SK-N-MC (cell line): ENCODE results near the gene ZBTB39.

ENCODE experiments used
- DNase-seq: peaks from one replicate; pipeline ENCODE4 v3.0.0-alpha.2; 2011; ENCODE audit warnings: low read depth, low spot score
- H3K27ac ChIP-seq: fragments of 200-600 bp; sonication (generic); 2 replicates; pipeline ENCODE4 v1.5.1; 2016; ENCODE audit warnings: mixed run types
- H3K36me3 ChIP-seq: fragments of 200-600 bp; sonication (generic); 2 replicates; pipeline ENCODE4 v1.6.1; 2017; ENCODE audit warnings: antibody characterized with exemption, low read length, mixed read lengths; ENCODE audit not compliant: insufficient read depth
- H3K4me3 ChIP-seq: fragments of 200-600 bp; sonication (generic); 2 replicates; pipeline ENCODE4 v1.5.1; 2016
- H3K9ac ChIP-seq: fragments of 200-600 bp; sonication (generic); 2 replicates; pipeline ENCODE4 v1.8.0; 2017; ENCODE audit warnings: mixed run types, mixed read lengths; ENCODE audit not compliant: insufficient read length
- H3K9me3 ChIP-seq: fragments of 200-600 bp; sonication (generic); 2 replicates; pipeline ENCODE4 v1.6.1; 2017; ENCODE audit warnings: low read depth, mild to moderate bottlenecking, antibody characterized with exemption, low read length, moderate library complexity, mixed read lengths
- EZH2 ChIP-seq: fragments of 200-600 bp; sonication (generic); IDR thresholded peaks from one replicate; pipeline ENCODE4 v1.6.1; 2017; ENCODE audit warnings: antibody characterized with exemption
- FOXP2 ChIP-seq: optimal IDR thresholded peaks from 2 replicates; pipeline ENCODE3; 2011; ENCODE audit warnings: mild to moderate bottlenecking, moderate library complexity; ENCODE audit not compliant: insufficient read depth; ENCODE audit errors: extremely low read length, control extremely low read depth
- POLR2AphosphoS5 ChIP-seq: IDR thresholded peaks from 2 replicates; pipeline ENCODE4 v1.6.1; 2012; ENCODE audit warnings: mild to moderate bottlenecking, low read depth, low read length, borderline replicate concordance

The ZBTB39 gene

GRCh38 chr12:57047981-57048380 lies 41.6 kb upstream of the ZBTB39 start:
- no peak overlapping the region for H3K4me3 ChIP-seq
- H3K9me3 ChIP-seq: no peaks in the 10 kb centered on the region
- no peak for DNase-seq
- no peak overlapping the region for H3K27ac ChIP-seq
- H3K9ac ChIP-seq: no peak overlapping the region
- H3K36me3 ChIP-seq: no peaks in the 10 kb centered on the region
- TF ChIP-seq FOXP2 (no peak), POLR2AphosphoS5 (no peak), EZH2 (no peak)

DNA sequence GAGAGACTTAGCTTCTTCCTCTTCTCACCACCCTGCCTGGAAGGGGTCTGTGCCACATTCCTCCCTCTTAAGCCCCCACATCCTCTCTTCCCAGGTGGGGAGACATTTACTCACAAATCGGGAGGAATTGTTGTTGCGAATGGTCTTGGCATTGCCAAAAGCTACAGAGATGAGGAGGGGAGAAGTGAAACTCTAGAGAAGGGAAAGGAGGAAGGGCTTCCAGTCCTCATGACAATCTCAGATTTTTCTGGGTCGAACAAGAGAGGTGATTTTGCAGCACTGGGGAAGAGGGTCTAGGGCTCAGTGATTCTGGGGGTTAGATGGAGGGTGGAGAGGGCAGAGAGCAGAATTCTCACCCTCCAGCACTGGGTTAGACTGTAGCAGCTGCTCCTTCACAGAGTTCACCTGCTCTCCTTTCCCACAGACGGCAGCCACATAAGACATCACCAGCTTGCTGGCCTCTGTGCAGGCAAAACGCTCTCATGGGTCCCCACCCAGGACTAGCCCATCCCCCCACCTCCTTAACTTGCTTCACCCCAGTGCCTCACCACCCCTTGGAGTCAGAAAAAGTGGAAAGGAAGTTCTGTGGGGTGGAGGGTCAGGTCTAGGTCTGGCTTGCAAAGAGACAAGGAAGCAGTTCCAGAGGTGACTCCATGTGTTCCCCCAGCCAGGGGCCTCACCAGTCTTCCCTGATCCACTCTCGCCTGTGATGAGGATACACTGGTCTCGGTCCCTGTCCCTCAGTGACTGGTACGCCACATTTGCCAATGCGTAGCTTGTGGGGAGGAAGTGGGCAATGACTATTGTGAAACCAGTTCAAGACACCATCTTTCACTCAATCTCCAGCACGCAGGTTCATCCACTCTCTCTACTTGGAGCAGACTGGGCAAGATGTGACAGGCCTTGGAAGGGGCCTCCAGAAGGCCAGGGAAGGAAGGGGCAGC lies 40.9 kb upstream of the ZBTB39 start:
- Histone ChIP-seq H3K4me3 (no peak overlapping the region), H3K27ac (no peak overlapping the region)
- TF ChIP-seq POLR2AphosphoS5 (no peak), FOXP2 (no peak), EZH2 (no peak)

GRCh38 chr12:57046086-57046791 lies 39.9 kb upstream of the ZBTB39 start:
- H3K27ac ChIP-seq: no peak overlapping the region
- H3K9ac ChIP-seq: no peak overlapping the region

More for the DNA sequence above, 40.9 kb upstream of the ZBTB39 start:
- no peak for DNase-seq
- no peaks in the 10 kb centered on the region for H3K9me3 ChIP-seq
- H3K9ac ChIP-seq: no peak overlapping the region
- H3K36me3 ChIP-seq: no peaks in the 10 kb centered on the region

DNA sequence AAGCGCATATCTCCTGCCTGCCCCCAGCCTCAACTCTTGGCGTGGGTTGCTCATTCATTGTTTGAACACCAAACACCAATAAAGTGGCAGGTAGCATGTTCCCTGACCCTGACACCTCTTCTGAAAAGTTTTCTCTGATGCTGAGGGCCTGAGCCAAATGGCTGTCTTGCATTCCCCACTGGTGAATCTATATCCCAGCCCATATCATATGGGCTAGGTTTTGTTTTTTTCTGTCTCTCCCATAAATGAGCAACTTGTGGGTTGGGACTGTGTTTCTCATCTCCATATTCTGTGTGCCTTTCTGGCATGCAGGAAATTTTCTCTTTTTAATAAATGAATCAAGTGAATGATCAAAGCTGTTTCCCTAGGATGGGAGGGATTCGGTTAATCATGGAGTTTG lies 38.5 kb upstream of the ZBTB39 start:
- H3K9ac ChIP-seq: no peak overlapping the region
- no peak overlapping the region for H3K27ac ChIP-seq
- DNase-seq: no peak
- no peak overlapping the region for H3K4me3 ChIP-seq
- no peaks in the 10 kb centered on the region for H3K9me3 ChIP-seq
- no peaks in the 10 kb centered on the region for H3K36me3 ChIP-seq
- TF ChIP-seq POLR2AphosphoS5 (no peak), FOXP2 (no peak), EZH2 (no peak)

More at GRCh38 chr12:57046086-57046791, 39.9 kb upstream of the ZBTB39 start:
- Histone ChIP-seq H3K36me3 (no peaks in the 10 kb centered on the region), H3K4me3 (no peak overlapping the region), H3K9me3 (no peaks in the 10 kb centered on the region)
- TF ChIP-seq POLR2AphosphoS5: no peak
- no peak for TF ChIP-seq FOXP2
- TF ChIP-seq EZH2: no peak
- no peak for DNase-seq

- H3K9ac ChIP-seq: no peak overlapping the region
- no peaks in the 10 kb centered on the region for H3K9me3 ChIP-seq
- DNase-seq: no peak
- TF ChIP-seq FOXP2: no peak
- no peak for TF ChIP-seq EZH2
- no peak for TF ChIP-seq POLR2AphosphoS5
- no peaks in the 10 kb centered on the region for H3K36me3 ChIP-seq
- H3K4me3 ChIP-seq: no peak overlapping the region
- no peak overlapping the region for H3K27ac ChIP-seq
Measured at GRCh38 chr12:57044468-57044867, 38.1 kb upstream of the ZBTB39 start.

DNA sequence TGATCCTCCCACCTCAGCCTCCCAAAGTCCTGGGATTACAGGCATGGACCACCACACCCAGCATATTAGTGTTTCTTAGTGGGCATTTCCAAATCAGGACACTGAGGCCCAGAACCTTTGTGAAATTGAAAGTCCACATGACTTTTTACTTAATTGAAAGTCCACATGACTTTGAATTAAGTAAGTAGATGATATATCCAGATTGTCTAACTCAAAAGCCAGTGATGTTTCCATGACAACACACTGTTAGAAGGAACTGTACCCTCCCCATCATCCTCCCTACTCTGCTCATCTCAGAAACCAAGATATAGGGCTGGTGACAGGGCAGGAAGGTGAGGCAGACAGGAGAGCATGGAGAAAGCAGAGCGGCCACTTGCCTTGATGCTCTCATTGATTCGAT lies 36.3 kb upstream of the ZBTB39 start:
- Histone ChIP-seq H3K27ac (no peak overlapping the region), H3K9me3 (no peaks in the 10 kb centered on the region), H3K4me3 (no peak overlapping the region), H3K9ac (no peak overlapping the region), H3K36me3 (no peaks in the 10 kb centered on the region)
- DNase-seq: no peak
- TF ChIP-seq FOXP2 (no peak), POLR2AphosphoS5 (no peak), EZH2 (no peak)

DNA sequence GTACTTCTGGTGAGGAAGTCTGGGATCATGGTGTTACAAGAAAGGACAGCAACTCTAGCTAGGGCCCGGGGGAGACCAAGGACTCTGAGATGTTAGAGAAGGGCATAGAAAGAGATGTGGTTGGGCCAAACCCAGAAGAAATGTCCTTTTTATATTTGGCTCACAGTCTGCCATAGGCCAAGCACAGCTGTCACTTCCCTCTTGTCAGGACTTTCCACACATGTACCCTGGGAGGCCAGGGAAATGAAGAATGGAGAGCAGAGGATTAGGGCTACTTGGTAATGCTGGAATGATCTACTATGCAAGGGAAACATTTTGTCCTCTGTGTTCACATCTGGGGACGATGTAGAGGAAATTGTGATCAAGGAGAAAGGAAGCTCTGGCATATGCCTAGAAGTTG lies 34.4 kb upstream of the ZBTB39 start:
- H3K4me3 ChIP-seq: no peak overlapping the region
- TF ChIP-seq EZH2: no peak
- no peak for TF ChIP-seq POLR2AphosphoS5
- no peak for TF ChIP-seq FOXP2
- H3K36me3 ChIP-seq: no peaks in the 10 kb centered on the region
- no peak overlapping the region for H3K9ac ChIP-seq
- no peak overlapping the region for H3K27ac ChIP-seq
- DNase-seq: no peak
- H3K9me3 ChIP-seq: no peaks in the 10 kb centered on the region

- Histone ChIP-seq H3K27ac (no peak overlapping the region), H3K36me3 (no peaks in the 10 kb centered on the region), H3K4me3 (no peak overlapping the region), H3K9ac (no peak overlapping the region), H3K9me3 (no peaks in the 10 kb centered on the region)
- no peak for TF ChIP-seq EZH2
- no peak for TF ChIP-seq POLR2AphosphoS5
- TF ChIP-seq FOXP2: no peak
- DNase-seq: no peak
Measured at GRCh38 chr12:57040211-57040610, 33.9 kb upstream of the ZBTB39 start.
